NCI-H2196 treated with DMSO at 0.1 percent for 48 hours (cell line): ENCODE data around the gene HM13.
A peak's percentile ranks its signal among the peaks of the same experiment; 100 is the strongest.
"Not testable (repeated sequence)": the region's sequence is repeated elsewhere in the genome, so short reads cannot be mapped to it uniquely, and the experiment has no call there.

ENCODE experiments used
- DNase-seq: peaks from one replicate; lab custom pipeline; 2025; ENCODE audit not compliant: unreplicated experiment; lab: John Stamatoyannopoulos, UW

Gene HM13

GRCh38 chr20:31581391-31581790 lies 67.1 kb downstream of the HM13 start:
- DNase-seq = no peak

- no peak for DNase-seq
Observed at GRCh38 chr20:31587545-31588389, 73.5 kb downstream of the HM13 start.

DNA sequence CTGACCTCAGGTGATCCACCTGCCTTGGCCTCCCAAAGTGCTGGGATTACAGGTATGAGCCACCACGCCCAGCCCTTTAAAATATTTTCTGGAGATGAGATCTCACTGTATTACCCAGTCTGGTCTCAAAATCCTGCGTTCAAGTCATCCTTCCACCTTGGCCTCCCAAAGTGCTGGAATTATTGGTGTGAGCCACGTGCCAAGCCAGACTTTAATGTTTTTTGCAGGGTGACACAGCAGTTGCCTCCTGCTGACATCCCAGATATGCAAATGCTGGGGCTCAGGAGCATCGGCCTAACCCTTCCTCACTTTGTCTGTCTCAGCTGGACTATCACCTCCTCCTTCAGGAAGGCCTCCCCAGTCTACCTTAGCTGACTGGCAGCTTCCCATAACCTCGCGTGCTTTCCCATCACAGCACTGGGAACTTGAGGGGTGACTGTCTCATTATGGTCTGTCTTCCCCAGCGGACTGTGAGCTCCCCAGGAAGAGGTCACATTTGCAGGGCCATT lies 76.5 kb downstream of the HM13 start:
- no peak for DNase-seq

GRCh38 chr20:31593221-31594001 lies 79.2 kb downstream of the HM13 start:
- DNase-seq = peak; percentile 53

DNA sequence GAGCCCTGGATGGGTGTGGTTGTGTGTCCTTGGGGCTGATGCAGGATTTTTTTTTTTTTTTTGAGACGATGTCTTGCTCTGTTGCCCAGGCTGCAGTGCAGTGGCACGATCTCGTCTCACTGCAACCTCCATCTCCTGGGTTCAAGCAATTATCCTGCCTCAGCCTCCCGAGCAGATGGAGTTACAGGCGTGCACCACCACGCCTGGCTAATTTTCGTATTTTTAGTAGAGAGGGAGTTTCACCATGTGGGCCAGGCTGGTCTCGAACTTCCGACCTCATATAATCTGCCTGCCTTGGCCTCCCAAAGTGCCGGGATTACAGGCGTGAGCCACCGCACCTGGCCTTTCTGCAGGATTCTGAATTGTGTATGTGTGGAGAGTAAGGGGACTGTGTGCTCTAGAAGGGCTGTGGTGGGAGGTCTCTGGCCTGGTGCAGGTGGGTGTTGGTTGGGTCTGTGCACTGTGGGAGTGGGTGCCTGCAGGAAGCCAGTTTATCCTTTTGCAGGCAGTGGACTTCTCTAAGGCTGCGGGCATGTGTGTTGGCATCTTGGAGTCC lies 79.8 kb downstream of the HM13 start:
- DNase-seq = no peak

DNA sequence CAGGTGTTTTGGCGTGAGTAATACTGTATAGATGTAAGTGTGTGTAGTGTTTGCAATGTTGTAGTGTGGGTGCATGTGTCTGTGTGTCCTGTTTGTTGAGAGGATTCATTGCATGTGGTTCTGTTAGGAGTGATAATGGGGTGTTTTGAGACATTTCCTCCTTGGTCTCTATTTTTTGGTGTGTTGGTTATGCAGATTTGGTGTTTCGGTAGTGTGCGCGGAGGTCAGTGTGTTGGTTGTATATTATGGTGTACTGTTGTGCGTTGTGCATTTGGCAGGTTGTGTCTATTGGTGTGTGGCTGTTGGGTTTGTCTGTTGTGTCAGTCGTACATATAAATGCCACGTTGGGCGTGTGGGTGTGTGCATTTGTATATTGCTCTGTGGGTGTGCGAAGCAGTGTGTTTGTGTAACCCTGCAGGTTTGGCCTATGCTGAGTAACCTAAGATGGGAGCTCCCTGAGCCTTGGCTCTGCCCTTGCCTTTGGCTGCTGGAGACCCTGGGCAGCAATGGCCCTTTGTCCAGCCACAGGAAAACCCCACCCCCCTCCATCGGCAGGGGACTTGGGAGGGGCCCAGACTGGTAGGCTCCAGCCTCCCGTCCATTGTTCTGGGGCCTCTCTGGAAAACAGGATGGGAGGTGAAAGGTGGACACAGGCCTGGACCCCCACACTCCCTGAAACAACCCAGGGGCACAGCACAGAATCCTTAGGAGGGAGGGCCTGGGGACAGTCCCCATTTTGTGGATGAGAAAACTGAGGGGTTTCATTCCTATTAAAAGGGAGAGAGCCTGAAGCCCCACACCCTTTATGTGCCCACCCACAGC lies 80.5 kb downstream of the HM13 start:
- DNase-seq = no peak

DNA sequence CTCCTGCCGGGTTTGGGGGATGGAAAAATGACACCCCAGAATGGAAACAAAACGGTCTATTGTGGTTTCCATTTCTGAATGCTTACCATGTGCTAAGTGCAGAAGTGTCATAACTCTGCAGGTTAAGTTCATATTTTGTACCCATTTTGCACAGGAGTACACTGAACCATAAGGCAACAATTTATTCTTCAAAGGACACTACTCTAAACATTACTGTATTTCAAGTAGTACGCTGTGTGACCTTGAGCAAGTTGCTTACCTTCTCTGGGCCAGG lies 81.1 kb downstream of the HM13 start:
- no peak for DNase-seq

- DNase-seq = no peak
Observed at GRCh38 chr20:31595654-31596411, 81.6 kb downstream of the HM13 start.

- DNase-seq = not testable (repeated sequence)
Observed at GRCh38 chr20:31596412-31596715, 82.1 kb downstream of the HM13 start.

GRCh38 chr20:31596831-31597480 lies 82.7 kb downstream of the HM13 start:
- no peak for DNase-seq

- DNase-seq = no peak
Observed at GRCh38 chr20:31597481-31597855, 83.2 kb downstream of the HM13 start.

- no peak for DNase-seq
Observed at GRCh38 chr20:31602431-31602778, 88.2 kb downstream of the HM13 start.

GRCh38 chr20:31602779-31603441 lies 88.7 kb downstream of the HM13 start:
- no peak for DNase-seq

- peak; percentile 96 for DNase-seq
Observed at GRCh38 chr20:31603822-31604566, 89.8 kb downstream of the HM13 start.

GRCh38 chr20:31604567-31605030 lies 90.4 kb downstream of the HM13 start:
- DNase-seq = no peak

GRCh38 chr20:31605031-31605901 lies 91.0 kb downstream of the HM13 start, which contains the start of gene ID1:
Gene ID1, plus strand, starts transcription at chr20:31605289. Its CDS starts 99 bp downstream, at chr20:31605388.
- peak; percentile 95 for DNase-seq

GRCh38 chr20:31605902-31606803 lies 91.9 kb downstream of the HM13 start:
- DNase-seq = no peak
